Stimulated activated CD8-positive, alpha-beta memory T cell treated with anti-CD3 and anti-CD28 coated beads, Interleukin-4, amount 100 ng/mL, for 48 hours (primary cell): ENCODE results near the gene COPG1.
A peak's percentile ranks its signal among the peaks of the same experiment; 100 is the strongest.

Experiments used
- DNase-seq: peaks from one replicate; pipeline ENCODE4 v3.0.0-alpha.2; 2020

COPG1 gene

GRCh38 chr3:129316248-129317013 is 67.0 kb downstream of the COPG1 start:
- peak; percentile 98 for DNase-seq

- DNase-seq, result no peak
Observed at GRCh38 chr3:129317014-129317771, 67.8 kb downstream of the COPG1 start.

DNA sequence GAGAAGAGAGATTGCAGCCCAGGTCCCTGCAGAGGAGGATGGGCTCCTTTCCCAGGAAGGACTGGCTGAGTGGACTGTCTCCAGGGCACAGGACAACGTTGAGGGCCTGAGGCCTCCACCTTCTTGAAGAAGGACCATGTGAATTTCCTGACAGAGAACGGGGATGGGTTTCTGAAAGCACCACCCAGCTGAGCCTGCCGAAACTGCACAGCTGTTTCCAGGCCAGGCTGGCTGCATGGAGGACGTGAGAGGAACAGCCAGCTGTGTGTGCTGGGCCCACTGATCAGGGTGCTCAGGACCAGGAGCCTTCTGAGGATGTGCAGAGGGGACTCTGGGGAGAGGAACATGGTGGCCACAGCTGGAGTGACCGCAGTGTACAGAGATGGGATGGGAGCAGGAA is 68.4 kb downstream of the COPG1 start:
- DNase-seq, result no peak

DNA sequence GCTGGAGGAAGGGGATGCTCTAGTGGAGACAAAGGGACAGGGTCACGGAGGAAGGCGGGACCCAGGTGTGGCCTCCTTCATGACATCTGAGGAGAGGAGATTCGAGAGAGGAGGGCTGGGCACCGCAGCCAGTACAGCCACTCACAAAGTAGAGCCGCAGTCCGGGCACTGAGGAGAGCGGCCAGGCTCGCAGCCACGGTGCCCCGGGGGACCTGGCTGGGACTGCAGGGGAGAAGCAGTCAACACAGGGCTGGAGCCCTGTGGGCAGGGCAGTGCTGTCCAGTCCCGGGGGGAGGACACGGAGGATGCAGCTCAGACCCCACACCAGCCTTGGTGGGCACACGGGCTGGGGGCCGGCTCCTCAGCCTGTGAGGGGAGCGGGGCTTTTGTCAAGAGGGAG is 69.5 kb downstream of the COPG1 start:
- no peak for DNase-seq

DNA sequence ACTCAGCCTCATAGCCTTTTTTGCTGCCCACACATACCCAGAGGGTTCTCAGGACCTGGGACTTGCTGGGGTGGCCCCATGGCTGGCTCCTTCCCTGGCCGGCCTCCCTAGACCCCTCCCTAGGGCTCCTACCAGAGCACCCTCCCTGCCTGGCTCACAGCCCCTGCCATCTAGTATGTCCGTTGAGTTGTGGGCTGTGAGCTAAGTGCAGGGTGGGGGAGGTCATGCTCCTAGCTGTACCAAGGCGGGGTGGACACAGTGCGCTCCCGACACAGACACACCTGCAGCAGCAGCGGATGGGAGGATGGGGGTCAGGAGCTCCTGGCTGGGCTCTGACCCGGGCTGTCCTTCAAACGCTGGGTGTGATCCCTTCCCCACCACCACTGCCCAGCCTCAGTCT is 70.9 kb downstream of the COPG1 start:
- DNase-seq, result no peak

DNA sequence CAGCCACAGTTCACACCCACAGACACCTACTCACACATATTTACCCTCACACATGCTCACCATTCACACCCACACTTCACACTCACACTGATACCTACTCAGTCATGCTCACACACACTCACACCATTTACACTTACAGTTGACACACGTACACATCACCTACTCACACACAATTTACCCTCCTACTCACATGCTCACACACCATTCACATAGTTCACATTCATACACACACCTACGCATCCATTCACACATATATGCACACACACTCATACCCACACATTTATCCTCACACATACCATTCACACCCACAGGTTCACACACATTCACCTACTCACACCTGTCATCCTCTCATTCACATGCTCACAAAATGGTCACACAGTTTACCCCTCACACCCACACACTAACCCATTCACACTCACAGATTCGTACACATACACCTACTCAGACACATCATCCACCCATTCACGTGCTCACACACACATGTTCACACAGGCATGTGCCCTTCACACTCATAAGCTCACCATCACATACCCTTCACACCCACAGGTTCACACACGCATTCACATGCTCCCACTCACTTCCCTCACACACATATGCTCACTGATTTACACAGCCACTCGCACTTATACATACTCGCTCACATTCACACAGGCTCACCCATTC is 71.5 kb downstream of the COPG1 start:
- no peak for DNase-seq

DNA sequence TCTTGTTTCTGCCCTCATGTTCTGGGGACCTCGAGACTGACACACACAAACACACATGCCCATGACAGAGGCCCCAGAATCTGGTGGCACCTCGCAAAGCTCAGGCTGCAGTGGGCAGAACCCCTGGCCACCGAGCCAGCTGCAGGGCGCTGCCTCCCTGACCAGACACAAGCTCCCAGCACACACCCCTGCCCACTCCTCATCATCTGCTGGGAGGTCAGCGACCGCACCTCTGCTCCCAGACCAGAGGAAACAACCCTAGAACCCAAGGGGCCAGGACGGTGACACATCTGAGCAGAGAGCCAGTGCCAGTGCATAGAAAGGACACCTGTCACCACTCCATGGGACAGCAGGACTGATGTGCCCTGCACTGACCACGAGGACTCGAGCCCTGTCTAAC is 72.5 kb downstream of the COPG1 start:
- no peak for DNase-seq

GRCh38 chr3:129323651-129324294 is 74.4 kb downstream of the COPG1 start:
- DNase-seq, result no peak

DNA sequence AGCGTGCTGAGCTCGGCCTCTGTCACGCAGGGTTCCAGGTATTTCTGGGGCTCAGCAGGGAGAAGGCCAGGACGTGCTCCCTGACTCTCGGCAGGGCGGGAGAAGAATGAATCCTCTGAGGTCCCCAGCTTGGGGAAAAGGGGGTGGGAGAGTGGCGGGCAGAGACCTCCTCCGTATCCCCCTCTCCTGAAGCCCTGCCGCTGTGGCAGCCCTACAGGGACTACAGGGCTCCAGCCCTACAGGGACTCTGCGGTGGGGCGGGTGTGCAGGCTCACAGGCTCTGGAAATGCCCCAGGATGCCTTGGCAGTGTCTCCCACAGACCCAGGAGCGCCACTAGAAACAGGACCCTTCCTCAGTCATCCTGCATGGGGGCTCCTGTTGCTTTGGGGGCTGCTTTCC is 75.4 kb downstream of the COPG1 start:
- DNase-seq, result no peak

- no peak for DNase-seq
Observed at GRCh38 chr3:129325383-129325782, 76.0 kb downstream of the COPG1 start.

DNA sequence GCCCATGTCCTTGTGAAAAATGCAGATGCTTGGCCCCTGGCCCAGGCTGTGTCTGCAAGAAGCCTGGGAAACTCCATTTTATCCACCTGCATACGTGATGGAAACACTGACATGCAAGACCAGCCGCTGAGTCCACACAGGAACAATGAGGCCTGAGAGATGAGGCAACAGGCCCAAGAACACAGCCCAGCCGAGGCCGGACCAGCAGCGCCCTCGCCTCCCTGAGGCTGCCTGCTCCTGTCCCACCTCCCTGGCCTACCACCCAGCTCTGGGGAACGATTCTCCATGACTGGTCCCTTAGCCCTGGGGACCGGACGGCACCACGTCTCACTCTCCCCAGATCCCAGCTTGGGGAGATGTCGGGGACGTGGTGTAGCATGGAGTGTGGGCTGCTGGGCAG is 76.7 kb downstream of the COPG1 start:
- DNase-seq, result no peak

GRCh38 chr3:129326595-129326994 is 77.2 kb downstream of the COPG1 start:
- DNase-seq, result no peak
